Mucosa of rectum (tissue), 2 donors: ENCODE data around the gene OCEL1.
"Not testable (repeated sequence)": the region's sequence is repeated elsewhere in the genome, so short reads cannot be mapped to it uniquely, and the experiment has no call there.

Experiments used
- H3K27ac ChIP-seq, 2 donors: one replicate each; pipeline ENCODE4 v1.7.0; 2013; ENCODE audit warnings: inconsistent platforms in 2 of 2, low read depth in 2 of 2, low read length in 2 of 2
- H3K27me3 ChIP-seq, 2 donors: one replicate each; pipeline ENCODE4 v1.7.0; 2013; ENCODE audit warnings: low read length in 2 of 2; ENCODE audit not compliant: control insufficient read depth in 2 of 2, insufficient read depth in 2 of 2
- H3K36me3 ChIP-seq, 2 donors: one replicate each; pipeline ENCODE4 v1.7.0; 2013; ENCODE audit warnings: low read length in 2 of 2; ENCODE audit not compliant: control insufficient read depth in 2 of 2, insufficient read depth in 2 of 2
- H3K4me1 ChIP-seq, 2 donors: one replicate each; pipeline ENCODE4 v1.7.0; 2013; ENCODE audit warnings: low read length in 2 of 2, mild to moderate bottlenecking in 1 of 2; ENCODE audit not compliant: control insufficient read depth in 2 of 2, insufficient read depth in 2 of 2
- H3K4me3 ChIP-seq, 2 donors: one replicate each; pipeline ENCODE4 v1.7.0; 2013; ENCODE audit warnings: low read length in 2 of 2
- H3K9ac ChIP-seq, 2 donors: one replicate each; pipeline ENCODE4 v1.7.0; 2013; ENCODE audit warnings: low read length in 2 of 2, low read depth in 1 of 2, mild to moderate bottlenecking in 1 of 2
- H3K9me3 ChIP-seq, 2 donors: one replicate each; pipeline ENCODE4 v1.7.0; 2013; ENCODE audit warnings: low read length in 2 of 2; ENCODE audit not compliant: control insufficient read depth in 2 of 2
- donor health status: healthy.
- donor health status: Normal muscosa, but diverticular disease.

OCEL1 gene

GRCh38 chr19:17262557-17262956 is 36.5 kb downstream of the OCEL1 start:
- H3K4me1 ChIP-seq, result peaks cover 0 to 2% of the 10 kb centered on the region in 2 donors
- no peaks in the 10 kb centered on the region for H3K9me3 ChIP-seq
- no peak overlapping the region for H3K4me3 ChIP-seq
- H3K36me3 ChIP-seq, result no peaks in the 10 kb centered on the region
- no peak overlapping the region for H3K9ac ChIP-seq
- H3K27ac ChIP-seq, result no peak overlapping the region
- no peaks in the 10 kb centered on the region for H3K27me3 ChIP-seq

GRCh38 chr19:17263712-17264640 is 38.0 kb downstream of the OCEL1 start:
- no peaks in the 10 kb centered on the region for H3K9me3 ChIP-seq
- peak overlapping the region in 1 of 2 donors; percentile 33 for H3K4me3 ChIP-seq
- H3K4me1 ChIP-seq, result peaks cover 7% of the 10 kb centered on the region in 2 donors
- peak overlapping the region in 1 of 2 donors; percentile 9 for H3K27ac ChIP-seq
- H3K9ac ChIP-seq, result no peak overlapping the region
- H3K27me3 ChIP-seq, result no peaks in the 10 kb centered on the region
- H3K36me3 ChIP-seq, result peaks cover 0 to 1% of the 10 kb centered on the region in 2 donors

- H3K36me3 ChIP-seq, result peaks cover 0 to 4% of the 10 kb centered on the region in 2 donors
- no peaks in the 10 kb centered on the region for H3K27me3 ChIP-seq
- no peaks in the 10 kb centered on the region for H3K9me3 ChIP-seq
- no peak within 1 kb of the TSS for H3K9ac ChIP-seq
- peaks cover 7% of the 10 kb centered on the region in 2 donors for H3K4me1 ChIP-seq
- peak within 1 kb of the TSS in 1 of 2 donors; percentile 33 for H3K4me3 ChIP-seq
- H3K27ac ChIP-seq, result peak within 1 kb of the TSS in 1 of 2 donors; percentile 9
Observed at GRCh38 chr19:17264641-17264979, 38.6 kb downstream of the OCEL1 start, which contains the start of gene USHBP1. TSS of gene USHBP1 (minus strand) at chr19:17264745. CDS start at chr19:17264299, 446 bp downstream.

- no peaks in the 10 kb centered on the region for H3K9me3 ChIP-seq
- H3K36me3 ChIP-seq, result peaks cover under 1 to 8% of the 10 kb centered on the region in 2 donors
- H3K27me3 ChIP-seq, result no peaks in the 10 kb centered on the region
- no peak overlapping the region for H3K9ac ChIP-seq
- peaks cover 6 to 7% of the 10 kb centered on the region in 2 donors for H3K4me1 ChIP-seq
- no peak overlapping the region for H3K4me3 ChIP-seq
- no peak overlapping the region for H3K27ac ChIP-seq
Observed at GRCh38 chr19:17266026-17266425, 40.0 kb downstream of the OCEL1 start.

GRCh38 chr19:17266589-17266974 is 40.6 kb downstream of the OCEL1 start:
- peak overlapping the region; percentile 14 to 43 for H3K4me3 ChIP-seq
- no peak overlapping the region for H3K27ac ChIP-seq
- peaks cover 6 to 14% of the 10 kb centered on the region in 2 donors for H3K36me3 ChIP-seq
- no peaks in the 10 kb centered on the region for H3K9me3 ChIP-seq
- peaks cover 5 to 7% of the 10 kb centered on the region in 2 donors for H3K4me1 ChIP-seq
- no peak overlapping the region for H3K9ac ChIP-seq
- H3K27me3 ChIP-seq, result no peaks in the 10 kb centered on the region

- Histone ChIP-seq H3K36me3 (peaks cover 6 to 16% of the 10 kb centered on the region in 2 donors), H3K9ac (peak within 1 kb of the TSS; percentile 71 to 88), H3K9me3 (no peaks in the 10 kb centered on the region), H3K27me3 (no peaks in the 10 kb centered on the region), H3K4me3 (peak within 1 kb of the TSS; percentile 97 to 98), H3K4me1 (peaks cover 5 to 7% of the 10 kb centered on the region in 2 donors), H3K27ac (peak within 1 kb of the TSS; percentile 53 to 70)
Observed at GRCh38 chr19:17266975-17267788, 41.2 kb downstream of the OCEL1 start, which contains the start of gene BABAM1. TSS of gene BABAM1 (plus strand) at chr19:17267443. CDS start at chr19:17268807, 1,364 bp downstream.

- H3K27ac ChIP-seq, result no peak overlapping the region
- H3K27me3 ChIP-seq, result no peaks in the 10 kb centered on the region
- H3K4me1 ChIP-seq, result peaks cover 5 to 7% of the 10 kb centered on the region in 2 donors
- no peak overlapping the region for H3K9ac ChIP-seq
- peaks cover 11 to 21% of the 10 kb centered on the region in 2 donors for H3K36me3 ChIP-seq
- no peaks in the 10 kb centered on the region for H3K9me3 ChIP-seq
- H3K4me3 ChIP-seq, result no peak overlapping the region
Observed at GRCh38 chr19:17268754-17269153, 42.7 kb downstream of the OCEL1 start.

GRCh38 chr19:17274892-17275291 is 48.9 kb downstream of the OCEL1 start:
- H3K36me3 ChIP-seq, result peaks cover 37 to 45% of the 10 kb centered on the region in 2 donors
- H3K4me1 ChIP-seq, H3K27ac ChIP-seq, H3K4me3 ChIP-seq, H3K9ac ChIP-seq, H3K9me3 ChIP-seq, H3K27me3 ChIP-seq: not testable (repeated sequence)

- Histone ChIP-seq H3K9ac (no peak overlapping the region), H3K4me3 (no peak overlapping the region), H3K36me3 (peaks cover 37 to 42% of the 10 kb centered on the region in 2 donors), H3K4me1 (no peaks in the 10 kb centered on the region), H3K27me3 (no peaks in the 10 kb centered on the region), H3K27ac (no peak overlapping the region), H3K9me3 (no peaks in the 10 kb centered on the region)
Observed at GRCh38 chr19:17275441-17276175, 49.6 kb downstream of the OCEL1 start.
